ENCODE results near the gene RBM15B. TPM values are rescaled to one million over a fixed set of nuclear protein-coding genes. Genes with fewer than 3 reads are reported as not detected.

Gene RBM15B
- total and polyA plus RNA-seq, 7 donors: 9.6 to 29.5 (median 19.5) TPM

DNA sequence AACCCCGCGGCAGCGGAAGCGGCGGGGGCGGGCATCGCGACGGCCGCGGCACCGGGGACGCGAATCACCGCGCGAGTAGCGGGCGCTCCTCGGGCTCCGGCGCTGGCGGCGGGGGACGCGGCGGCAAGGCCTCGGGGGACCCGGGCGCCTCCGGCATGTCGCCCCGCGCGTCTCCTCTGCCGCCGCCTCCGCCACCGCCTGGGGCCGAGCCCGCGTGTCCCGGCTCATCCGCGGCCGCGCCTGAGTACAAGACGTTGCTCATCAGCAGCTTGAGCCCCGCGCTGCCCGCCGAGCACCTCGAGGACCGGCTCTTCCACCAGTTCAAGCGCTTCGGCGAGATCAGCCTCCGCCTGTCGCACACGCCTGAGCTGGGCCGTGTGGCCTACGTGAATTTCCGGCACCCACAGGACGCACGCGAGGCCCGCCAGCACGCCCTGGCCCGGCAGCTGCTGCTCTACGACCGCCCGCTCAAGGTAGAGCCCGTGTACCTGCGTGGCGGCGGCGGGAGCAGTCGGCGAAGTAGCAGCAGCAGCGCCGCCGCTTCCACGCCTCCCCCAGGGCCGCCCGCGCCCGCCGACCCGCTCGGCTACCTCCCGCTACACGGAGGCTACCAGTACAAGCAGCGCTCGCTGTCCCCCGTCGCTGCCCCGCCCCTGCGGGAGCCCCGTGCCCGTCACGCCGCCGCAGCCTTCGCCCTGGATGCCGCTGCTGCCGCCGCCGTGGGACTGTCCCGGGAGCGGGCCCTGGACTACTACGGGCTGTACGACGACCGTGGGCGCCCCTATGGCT lies 675 bp downstream of the RBM15B start:
- peaks cover 0 to 76% (median 62%) of the 10 kb centered on the region in 4 donors for H3K4me1 ChIP-seq

DNA sequence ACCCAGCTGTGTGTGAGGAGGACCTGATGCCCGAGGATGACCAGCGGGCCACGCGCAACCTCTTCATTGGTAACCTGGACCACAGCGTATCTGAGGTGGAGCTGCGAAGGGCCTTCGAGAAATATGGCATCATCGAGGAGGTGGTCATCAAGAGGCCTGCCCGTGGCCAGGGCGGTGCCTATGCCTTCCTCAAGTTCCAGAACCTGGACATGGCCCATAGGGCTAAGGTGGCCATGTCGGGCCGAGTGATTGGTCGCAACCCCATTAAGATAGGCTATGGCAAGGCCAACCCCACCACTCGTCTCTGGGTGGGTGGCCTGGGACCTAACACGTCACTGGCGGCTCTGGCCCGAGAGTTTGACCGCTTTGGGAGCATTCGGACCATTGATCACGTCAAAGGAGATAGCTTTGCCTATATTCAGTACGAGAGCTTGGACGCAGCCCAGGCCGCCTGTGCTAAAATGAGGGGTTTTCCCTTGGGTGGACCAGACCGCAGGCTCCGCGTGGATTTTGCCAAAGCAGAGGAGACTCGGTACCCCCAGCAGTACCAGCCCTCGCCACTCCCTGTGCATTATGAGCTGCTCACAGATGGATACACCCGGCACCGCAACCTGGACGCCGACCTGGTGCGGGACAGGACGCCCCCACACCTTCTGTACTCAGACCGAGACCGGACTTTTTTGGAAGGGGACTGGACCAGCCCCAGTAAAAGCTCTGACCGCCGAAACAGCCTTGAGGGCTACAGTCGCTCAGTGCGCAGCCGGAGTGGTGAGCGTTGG lies 1.5 kb downstream of the RBM15B start:
- TF ChIP-seq POLR2AphosphoS5 (IDR thresholded peaks at IDR 0.05) (no peak), POLR2A (IDR thresholded peaks at IDR 0.05) (no peak), EP300 (IDR thresholded peaks at IDR 0.05) (no peak)
- TF ChIP-seq, protein P1, sequence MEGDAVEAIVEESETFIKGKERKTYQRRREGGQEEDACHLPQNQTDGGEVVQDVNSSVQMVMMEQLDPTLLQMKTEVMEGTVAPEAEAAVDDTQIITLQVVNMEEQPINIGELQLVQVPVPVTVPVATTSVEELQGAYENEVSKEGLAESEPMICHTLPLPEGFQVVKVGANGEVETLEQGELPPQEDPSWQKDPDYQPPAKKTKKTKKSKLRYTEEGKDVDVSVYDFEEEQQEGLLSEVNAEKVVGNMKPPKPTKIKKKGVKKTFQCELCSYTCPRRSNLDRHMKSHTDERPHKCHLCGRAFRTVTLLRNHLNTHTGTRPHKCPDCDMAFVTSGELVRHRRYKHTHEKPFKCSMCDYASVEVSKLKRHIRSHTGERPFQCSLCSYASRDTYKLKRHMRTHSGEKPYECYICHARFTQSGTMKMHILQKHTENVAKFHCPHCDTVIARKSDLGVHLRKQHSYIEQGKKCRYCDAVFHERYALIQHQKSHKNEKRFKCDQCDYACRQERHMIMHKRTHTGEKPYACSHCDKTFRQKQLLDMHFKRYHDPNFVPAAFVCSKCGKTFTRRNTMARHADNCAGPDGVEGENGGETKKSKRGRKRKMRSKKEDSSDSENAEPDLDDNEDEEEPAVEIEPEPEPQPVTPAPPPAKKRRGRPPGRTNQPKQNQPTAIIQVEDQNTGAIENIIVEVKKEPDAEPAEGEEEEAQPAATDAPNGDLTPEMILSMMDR (IDR thresholded peaks at IDR 0.05): no peak
- H3K4me1 ChIP-seq: peaks cover 0 to 71% (median 54%) of the 10 kb centered on the region in 4 donors
- peak overlapping the region; percentile 85 to 95 (median 90) for H3K27ac ChIP-seq
- DNase-seq: no peak
- H3K36me3 ChIP-seq: peaks cover 21 to 65% (median 46%) of the 10 kb centered on the region in 4 donors
- H3K4me3 ChIP-seq: peak overlapping the region; percentile 47 to 87 (median 80)
- H3K27me3 ChIP-seq: no peaks in the 10 kb centered on the region
- WGBS, 2 donors: 87 to 93% methylated on average over 42 of the region's 42 CpGs
- no peaks in the 10 kb centered on the region for H3K9me3 ChIP-seq
- intact Hi-C loops (cut with DNase I): loop anchor here (10.0 kb wide), 2 partner anchors 572 to 1038 kb away; partner anchors contain the start of genes CYB561D2, NPRL2, PCBP4 and TMEM115

More for the DNA sequence above, 675 bp downstream of the RBM15B start:
- intact Hi-C loops (cut with DNase I): loop anchor here (2.0 to 10.0 kb wide), 3 partner anchors 107 to 1037 kb away; partner anchors contain the start of genes CYB561D2, NPRL2, PCBP4 and TMEM115
- Histone ChIP-seq H3K27me3 (no peaks in the 10 kb centered on the region), H3K27ac (peak overlapping the region; percentile 85 to 95 (median 90)), H3K9me3 (no peaks in the 10 kb centered on the region), H3K4me3 (peak overlapping the region; percentile 47 to 87 (median 80)), H3K36me3 (peaks cover 16 to 61% (median 40%) of the 10 kb centered on the region in 4 donors)
- DNase-seq: no peak
- TF ChIP-seq POLR2AphosphoS5 (IDR thresholded peaks at IDR 0.05): peak in 1 of 4 donors; percentile 12
- TF ChIP-seq, protein P1 (IDR thresholded peaks at IDR 0.05): no peak
- 4 to 8% methylated on average over 115 of the region's 115 CpGs for whole genome bisulfite sequencing, 2 donors

DNA sequence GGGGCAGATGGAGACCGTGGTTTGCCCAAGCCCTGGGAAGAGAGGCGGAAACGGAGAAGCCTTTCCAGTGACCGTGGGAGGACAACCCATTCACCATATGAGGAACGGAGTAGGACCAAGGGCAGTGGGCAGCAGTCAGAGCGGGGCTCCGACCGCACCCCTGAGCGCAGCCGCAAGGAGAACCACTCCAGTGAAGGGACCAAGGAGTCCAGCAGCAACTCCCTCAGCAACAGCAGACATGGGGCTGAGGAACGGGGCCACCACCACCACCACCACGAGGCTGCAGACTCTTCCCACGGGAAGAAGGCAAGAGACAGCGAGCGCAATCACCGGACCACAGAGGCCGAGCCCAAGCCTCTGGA lies 2.0 kb downstream of the RBM15B start:
- H3K4me3 ChIP-seq: no peak overlapping the region
- H3K27ac ChIP-seq: peak overlapping the region in 1 of 4 donors; percentile 94
- H3K9me3 ChIP-seq: no peaks in the 10 kb centered on the region
- TF ChIP-seq POLR2AphosphoS5 (IDR thresholded peaks at IDR 0.05) (no peak), POLR2A (IDR thresholded peaks at IDR 0.05) (no peak), EP300 (IDR thresholded peaks at IDR 0.05) (no peak)
- TF ChIP-seq, protein P1 (IDR thresholded peaks at IDR 0.05): no peak
- no peaks in the 10 kb centered on the region for H3K27me3 ChIP-seq
- H3K4me1 ChIP-seq: peaks cover 0 to 65% (median 50%) of the 10 kb centered on the region in 4 donors
- 96% methylated on average over 17 of the region's 17 CpGs for WGBS, 2 donors
- intact Hi-C loops (cut with DNase I): loop anchor here (10.0 kb wide), 2 partner anchors 572 to 1038 kb away; partner anchors contain the start of genes CYB561D2, NPRL2, PCBP4 and TMEM115
- DNase-seq: no peak
- peaks cover 21 to 65% (median 49%) of the 10 kb centered on the region in 4 donors for H3K36me3 ChIP-seq

DNA sequence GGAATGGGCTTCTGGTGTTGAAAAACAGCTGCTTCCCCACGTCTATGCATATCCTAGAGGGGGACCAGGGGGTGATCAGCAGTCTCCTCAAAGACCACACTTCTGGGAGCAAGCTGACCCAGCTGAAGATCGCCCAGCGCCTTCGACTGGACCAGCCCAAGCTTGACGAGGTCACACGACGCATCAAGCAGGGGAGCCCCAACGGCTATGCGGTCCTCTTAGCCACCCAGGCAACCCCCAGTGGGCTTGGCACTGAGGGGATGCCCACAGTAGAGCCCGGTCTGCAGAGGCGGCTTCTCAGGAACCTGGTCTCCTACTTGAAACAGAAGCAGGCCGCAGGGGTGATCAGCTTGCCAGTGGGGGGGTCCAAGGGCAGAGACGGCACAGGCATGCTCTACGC lies 2.5 kb downstream of the RBM15B start:
- DNase-seq: no peak
- intact Hi-C loops (cut with DNase I): loop anchor here (10.0 kb wide), 2 partner anchors 571 to 1039 kb away; partner anchors contain the start of genes CYB561D2, NPRL2, PCBP4 and TMEM115

More for the DNA sequence above, 2.5 kb downstream of the RBM15B start:
- Histone ChIP-seq H3K27ac (no peak overlapping the region), H3K36me3 (peaks cover 23 to 65% (median 45%) of the 10 kb centered on the region in 4 donors), H3K9me3 (no peaks in the 10 kb centered on the region), H3K27me3 (no peaks in the 10 kb centered on the region), H3K4me3 (no peak overlapping the region), H3K4me1 (peaks cover 0 to 63% (median 50%) of the 10 kb centered on the region in 4 donors)
- 91 to 94% methylated on average over 14 of the region's 14 CpGs for WGBS, 2 donors
- TF ChIP-seq EP300 (IDR thresholded peaks at IDR 0.05) (no peak), POLR2AphosphoS5 (IDR thresholded peaks at IDR 0.05) (no peak), POLR2A (IDR thresholded peaks at IDR 0.05) (no peak)
- TF ChIP-seq, protein P1 (IDR thresholded peaks at IDR 0.05): no peak
